HPDE6-E6E7 (cell line): Measurements from ENCODE around the gene ABHD17A.

Experiments
- DNase-seq: peaks from one replicate; pipeline ENCODE4 v3.0.0; 2011; ENCODE audit warnings: missing footprints; ENCODE audit errors: extremely low spot score

ABHD17A gene

DNA sequence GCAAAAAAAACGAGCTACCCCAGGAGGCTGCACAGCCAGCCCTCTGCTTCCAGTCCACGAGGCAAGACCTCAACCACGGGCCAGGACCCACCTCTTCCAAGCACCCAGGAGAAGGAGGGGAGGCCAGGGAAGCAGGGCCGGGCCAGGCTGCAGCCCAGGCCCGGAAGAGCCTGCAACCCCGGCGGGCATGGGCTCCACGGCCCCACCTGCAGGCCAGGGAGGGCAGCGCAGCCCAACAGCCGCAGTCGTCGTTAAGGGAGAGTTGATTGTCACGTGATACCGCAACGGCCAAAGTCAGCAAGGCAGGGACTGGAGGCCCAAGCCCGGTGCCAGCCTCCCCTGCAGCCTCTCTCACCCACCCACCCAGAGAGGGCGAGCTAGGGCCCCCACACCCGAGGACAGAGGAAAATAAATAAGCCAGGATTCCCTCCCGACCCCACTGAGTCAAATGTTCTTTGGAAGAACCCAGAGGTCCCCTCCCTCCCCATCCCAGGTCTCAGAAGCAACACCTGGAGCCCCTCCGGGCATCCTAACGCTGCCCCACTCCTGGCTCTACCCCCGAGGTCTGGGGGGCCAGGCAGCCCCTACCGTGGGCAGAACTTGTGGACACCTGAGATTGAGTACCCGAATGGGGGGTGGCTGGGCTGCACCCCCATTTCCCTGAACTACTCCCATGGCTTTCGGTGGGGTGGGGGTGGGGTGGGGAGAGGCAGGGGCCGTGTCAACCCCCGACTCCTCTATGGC is 31.8 kb downstream of the ABHD17A start:
- peak; percentile 73 for DNase-seq

DNA sequence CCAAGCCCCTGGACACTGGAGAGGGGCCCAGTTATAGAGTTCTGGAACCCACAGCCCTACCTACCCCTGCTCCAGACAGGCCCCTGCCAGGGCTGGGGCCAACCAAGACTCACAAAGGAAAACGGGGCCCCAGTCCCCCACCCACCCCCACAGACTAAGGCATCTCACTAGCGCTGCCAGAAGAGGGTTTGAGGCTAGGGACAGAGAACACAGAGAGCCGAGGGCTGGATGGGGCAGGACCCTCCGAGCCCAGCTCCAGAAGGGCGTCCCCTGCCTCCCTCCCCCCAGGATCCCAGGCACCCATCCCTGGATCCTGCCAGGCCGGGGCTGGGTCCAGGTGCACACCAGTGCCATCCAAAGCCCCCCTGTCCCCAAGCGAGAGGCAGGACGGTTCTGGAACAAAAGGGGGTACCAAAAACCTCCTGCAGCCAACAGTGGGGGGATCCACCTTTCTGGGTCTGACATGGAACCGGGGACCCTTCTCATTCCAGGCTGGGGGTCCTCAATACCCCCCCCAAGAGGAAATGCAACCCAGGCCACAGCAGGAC is 32.6 kb downstream of the ABHD17A start:
- no peak for DNase-seq

DNA sequence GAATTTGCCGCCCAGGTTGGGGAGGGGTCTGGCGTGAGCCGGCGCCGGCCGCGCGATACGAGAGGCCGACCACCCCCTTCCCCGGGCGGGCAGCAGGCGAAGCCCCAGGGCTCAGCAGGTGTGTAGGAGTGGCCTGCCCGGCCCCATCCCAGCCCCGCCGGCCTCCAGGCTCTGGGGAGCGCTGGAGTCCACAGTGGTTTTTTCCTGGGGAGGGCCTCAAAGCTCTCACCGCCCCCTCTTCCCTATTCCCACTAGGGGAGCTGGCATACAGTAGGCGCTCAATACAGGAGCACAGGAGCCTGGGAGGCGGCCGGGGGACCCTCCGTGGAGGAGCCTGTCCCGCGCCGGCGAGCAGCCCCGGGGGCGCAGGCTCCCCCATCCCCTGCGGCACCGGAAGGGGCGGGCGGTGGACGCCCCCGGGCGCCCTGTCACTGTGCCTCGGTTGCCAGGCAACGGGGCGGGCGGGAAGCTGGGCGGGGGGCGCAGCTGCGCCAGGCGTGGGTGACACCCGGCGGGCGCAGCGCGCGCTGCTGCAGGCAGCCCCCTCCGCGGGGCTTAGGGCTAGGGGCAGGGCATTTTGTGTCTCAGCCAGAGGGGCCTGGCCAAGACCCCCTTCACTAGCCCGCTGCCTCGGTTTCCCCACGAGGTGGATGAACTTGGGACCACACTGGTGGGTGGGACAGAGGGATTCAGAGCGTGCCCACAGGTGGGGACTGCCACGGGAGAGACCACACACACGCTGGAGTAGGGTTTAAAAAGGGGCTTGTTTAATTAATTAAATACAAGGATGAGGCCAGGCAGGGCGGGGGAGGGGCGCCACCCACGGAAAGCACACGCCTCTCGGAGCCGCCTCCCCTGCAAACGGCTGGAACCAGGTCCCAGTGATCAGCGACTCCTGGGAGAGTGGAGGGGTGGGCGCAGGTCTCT is 33.4 kb downstream of the ABHD17A start:
- DNase-seq = no peak

DNA sequence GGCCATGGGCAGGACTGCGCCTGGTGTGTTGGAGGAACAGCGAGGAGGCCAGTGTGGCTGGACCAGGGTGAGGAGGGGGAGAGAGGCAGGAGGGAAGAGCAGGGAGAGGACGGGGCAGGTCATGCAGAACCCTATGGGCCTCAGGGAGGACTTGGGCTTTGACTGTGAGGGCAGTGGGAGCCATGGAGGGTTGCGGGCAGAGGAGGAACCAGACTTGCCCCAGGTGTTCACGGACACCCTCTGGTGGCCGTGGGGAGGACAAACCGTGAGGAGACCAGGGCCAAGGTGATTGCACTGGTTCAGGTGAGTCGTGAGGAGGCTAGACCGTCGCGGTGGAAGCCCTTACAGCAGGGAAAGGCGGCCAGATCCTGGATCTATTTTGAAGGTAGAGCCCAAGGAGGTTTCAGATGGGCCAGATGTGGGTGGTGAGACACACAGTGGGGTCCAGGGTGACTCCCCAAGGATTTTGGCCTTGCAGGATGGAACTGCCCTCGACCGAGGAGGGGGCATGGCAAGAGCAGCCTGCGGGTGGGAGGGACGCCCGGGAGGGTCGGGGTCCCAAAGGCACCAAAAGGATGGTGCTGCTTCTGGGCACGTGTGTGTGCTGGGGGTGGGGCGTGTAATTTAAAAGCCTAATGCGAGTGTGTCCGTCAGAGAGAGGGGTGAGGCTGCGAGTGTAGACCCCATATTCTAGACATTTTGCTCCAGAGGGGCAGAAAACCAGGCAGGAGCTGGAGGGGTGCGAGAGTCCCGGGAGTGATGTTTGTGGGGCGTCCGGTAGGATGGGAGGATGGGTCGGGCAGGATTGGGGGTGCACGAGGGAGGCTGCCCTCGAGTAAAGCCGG is 34.3 kb downstream of the ABHD17A start:
- DNase-seq = no peak

DNA sequence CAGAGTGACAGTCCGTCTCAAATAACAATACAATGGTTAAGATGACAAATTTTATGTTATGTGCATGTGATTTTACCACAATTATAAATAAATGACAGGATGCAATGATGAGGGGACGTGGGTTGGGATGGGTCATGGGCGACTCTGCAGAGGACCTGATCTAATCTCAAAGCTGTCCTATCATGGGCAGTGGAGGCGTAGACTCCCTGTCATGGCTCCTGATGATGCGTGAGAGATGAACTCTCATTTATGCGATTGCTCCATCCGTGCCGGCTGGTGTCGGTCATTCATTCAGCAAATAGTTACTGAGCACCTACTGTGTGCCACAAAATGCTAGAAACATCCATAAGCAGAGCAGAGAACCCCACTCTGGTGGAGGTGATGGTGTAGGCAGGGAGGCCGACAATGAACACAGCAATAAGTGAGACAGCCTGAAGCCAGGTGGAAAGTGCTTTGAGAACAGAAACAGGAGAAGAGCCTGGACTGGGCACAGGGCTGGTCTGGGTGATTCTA is 35.4 kb downstream of the ABHD17A start:
- no peak for DNase-seq

DNA sequence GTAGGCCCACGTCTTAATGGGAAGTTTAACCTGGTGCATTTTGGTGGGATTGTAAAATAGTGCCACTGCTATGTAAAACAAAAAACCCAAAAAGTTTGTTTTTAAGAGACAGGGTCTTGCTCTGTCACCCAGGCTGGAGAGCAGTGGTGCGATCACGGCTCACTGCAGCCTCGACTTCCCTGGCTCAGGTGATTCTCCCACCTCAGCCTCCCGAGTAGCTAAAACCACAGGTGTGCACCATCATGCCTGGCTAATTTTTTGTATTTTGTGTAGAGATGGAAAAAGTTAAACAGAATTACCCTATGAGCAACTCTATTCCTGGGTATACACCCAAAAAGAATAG is 36.2 kb downstream of the ABHD17A start:
- no peak for DNase-seq

DNA sequence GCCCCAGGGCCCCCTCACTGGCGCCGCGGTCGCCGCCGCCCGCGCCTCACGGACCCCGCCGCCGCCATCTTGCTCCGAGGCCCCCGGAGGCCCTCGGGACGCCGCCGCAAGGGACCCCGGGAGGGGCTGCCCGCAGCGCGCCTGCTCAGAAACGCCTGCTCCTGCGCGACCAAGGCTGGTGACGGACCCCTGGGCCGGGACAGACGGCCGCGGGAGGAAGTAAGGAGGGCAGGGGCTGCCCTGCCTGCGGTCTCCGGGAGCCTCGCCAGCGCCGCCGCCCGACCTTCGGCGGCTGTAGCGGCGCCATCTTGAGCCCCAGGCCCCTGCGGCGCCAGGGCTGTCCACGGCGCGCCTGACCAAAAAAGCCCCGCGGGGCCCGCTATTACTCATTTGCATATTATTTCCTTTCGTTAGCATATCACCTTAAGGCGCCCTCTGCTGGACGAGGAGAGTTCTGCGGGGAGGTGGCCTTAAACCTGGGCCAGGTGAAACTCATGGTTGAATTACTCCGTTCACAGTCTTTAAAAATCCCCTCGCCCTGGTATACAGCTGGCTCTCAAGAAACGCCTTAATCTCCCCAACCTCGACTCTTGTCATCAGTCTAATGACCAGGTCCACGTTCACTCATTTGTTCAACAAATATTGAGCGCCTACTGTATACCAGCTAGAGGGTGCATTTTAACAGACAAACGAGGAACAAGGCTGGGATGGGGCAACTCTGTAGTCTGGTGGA is 36.7 kb downstream of the ABHD17A start, which contains the start of gene REXO1:
Gene REXO1, minus strand, starts transcription at position 85 of the 733 bp plus-strand sequence. CDS start 125 bp downstream, outside the sequence.
- DNase-seq = peak; percentile 75

DNA sequence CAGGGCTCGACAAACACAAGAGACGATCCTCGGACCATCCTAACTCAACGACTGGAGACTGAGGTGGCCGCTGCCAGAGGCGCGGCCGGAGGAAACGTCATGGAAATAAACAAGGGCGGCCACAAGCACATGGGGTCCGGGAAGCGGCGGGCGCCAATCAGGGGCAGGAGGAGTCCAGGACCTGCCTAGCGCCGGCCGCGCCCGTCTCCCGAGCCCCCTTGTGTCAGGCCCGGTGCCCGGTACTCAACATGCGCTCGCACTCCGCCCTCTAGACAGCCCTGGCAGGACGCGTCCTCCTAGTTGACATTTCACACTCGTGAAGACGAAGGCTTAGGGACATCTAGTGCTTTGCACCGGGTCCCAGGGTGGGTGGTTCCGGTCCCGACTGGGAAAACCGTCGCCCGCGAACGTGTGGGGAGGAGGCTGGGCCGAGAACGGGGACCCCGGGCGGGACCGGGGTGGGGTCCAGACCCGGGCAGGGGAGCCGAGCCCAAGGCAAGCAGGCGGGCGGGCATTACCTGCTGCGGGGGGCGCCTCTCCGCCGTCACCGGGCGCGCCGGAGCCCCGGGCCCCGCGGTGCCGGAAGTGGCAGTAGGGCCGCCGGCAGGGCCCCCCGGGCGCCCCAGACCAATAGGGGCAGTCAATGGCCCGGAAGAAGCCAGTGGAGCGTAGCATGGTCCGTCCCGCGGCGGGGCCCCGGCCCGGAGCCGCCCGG is 37.5 kb downstream of the ABHD17A start:
- no peak for DNase-seq

DNA sequence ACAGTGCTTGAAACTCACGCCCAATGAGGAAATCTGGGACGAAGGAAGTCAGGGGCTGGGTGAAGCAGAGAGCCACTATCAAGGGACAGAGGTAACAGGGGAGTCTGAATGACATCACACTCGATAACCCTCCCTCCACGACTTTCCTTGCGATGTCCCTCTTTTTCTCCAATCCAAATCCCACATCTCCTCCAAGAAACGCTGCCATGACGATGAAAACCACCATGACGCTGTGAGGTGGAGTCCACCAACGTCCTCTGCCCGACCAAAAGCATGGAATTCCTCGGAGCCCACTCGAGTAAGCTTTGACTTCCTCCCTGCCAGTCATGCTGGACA is 38.0 kb downstream of the ABHD17A start:
- no peak for DNase-seq

DNA sequence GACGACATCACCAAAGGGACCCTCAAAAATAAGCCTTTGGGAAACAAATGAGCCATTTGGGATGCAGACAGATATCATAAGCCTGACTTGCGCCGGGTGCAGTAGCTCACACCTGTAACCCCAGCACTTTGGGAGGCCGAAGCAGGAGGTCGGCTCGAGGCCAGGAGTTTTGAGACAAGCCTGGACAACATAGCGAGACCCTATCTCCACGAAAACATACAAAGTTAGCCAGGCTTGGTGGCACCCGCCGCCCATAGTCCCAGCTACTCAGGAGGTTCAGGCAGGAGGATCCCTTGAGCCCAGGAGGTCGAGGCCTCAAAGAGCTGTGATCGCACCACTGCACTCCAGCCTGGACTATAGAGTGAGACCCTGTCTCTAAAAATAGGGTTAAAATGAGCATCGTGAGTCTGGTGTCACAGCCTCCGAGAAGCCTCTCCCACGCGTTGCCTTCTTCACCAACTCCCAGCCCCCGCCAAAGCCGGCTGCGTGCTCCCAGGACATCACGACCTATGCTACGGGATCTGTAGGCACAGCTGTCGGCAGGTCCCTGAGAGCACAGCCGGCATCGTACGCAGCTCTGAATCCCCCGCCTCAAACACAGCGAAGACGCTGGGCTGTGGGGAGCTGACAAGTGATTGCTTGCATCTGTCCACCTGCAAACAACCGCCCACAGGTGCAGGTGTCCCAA is 38.6 kb downstream of the ABHD17A start:
- no peak for DNase-seq

DNA sequence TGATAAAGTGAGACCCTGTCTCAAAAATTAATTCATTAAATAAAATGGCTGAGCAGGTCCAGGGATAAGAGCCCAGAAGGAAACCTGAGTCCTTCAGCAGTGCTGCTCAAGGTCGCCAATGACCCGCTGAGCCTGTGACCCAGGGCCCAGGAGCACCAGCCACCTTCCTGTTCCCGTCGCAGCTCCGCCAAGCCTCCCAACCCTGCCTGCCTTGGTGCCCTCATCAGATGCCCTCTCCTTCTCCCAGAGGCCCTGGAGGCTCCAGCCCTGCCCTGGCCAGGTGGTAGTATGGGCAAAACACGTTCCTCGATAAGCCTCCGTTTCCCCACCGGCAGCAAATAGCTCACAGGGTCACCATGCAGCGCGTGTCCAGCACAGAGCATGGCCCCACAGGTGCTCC is 39.7 kb downstream of the ABHD17A start:
- no peak for DNase-seq

DNA sequence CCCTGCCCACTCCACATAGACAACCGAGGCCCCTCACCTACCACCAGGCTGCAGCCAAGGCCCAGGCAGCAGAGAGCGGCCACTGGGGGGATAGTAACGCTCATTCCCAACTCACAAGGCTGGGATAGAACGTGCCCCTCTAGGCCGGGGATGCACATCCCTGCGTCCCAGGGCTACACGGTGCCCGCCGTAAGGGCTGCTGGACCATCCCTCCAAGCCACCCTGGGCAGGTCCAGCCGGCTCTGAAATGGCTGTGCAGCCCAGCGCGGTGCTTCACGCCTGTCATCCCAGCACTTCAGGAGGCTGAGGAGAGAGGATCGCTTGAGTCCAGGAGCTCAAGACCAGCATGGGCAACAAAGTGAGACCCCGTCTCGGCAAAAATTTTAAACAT is 40.2 kb downstream of the ABHD17A start:
- no peak for DNase-seq

DNA sequence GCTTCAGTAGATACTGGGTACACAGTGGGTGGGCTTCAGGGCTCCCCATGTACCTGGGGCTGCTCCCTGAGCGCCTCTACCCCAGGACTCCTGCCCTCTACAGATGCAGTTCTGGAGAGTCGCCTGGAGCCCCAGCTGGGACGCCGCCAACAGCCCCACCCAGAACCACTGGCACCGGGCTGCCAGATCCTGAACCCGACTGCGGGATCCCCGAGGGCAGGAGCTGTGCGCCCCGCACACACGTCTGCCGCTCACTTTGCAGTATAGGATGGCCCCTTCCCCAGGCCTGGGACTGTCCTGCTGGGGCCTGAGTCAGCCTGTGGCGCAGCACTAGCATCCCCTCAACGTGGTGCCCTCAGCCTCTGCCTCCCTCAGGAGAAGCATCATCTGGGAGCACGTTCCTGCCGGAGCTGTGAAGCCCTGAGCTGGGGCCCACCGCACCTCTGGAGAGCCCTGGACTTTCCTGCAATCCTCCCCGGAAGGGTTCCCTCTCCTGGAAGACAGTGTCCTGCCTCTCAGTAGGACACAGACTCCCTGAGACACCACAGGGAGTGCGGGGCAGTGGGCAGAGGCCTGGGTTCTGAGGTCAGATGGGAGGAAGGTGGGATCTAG is 40.7 kb downstream of the ABHD17A start:
- no peak for DNase-seq

DNA sequence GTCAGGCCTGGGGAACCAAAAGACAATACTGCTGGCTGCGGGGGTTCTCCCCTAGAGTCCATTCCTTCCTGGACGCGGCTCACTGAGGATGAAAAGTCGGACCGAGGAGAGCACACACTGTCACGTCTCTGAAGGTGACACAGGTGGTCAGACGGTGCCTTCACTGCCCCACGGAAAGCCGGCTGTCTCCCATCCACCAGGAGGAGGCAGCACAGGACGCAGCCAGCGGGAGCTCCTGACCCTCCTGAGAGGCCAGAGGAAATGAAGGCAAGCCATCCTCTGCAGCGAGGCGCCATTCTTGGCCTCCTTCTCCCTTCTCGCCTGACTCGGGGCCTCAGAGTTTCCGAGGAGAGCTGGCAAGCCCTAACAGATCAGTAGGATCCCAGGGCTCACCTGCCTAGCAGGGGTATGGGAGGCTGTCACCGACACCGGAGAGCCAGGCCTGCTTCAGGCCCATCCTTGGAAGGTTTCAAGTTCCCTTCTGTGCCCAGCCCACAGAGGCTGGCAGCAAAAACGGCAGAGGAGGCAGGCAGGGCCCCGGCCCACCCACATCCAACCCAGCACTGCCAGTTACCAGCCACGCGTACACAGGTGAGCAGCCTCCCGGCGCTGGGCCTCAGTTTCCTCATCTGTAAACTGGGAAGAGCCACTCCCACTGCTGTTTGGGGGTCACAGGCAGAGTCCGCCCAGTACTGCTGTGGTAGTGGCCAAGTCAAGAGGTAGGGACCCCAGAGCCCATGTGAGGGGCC is 41.5 kb downstream of the ABHD17A start:
- no peak for DNase-seq

DNA sequence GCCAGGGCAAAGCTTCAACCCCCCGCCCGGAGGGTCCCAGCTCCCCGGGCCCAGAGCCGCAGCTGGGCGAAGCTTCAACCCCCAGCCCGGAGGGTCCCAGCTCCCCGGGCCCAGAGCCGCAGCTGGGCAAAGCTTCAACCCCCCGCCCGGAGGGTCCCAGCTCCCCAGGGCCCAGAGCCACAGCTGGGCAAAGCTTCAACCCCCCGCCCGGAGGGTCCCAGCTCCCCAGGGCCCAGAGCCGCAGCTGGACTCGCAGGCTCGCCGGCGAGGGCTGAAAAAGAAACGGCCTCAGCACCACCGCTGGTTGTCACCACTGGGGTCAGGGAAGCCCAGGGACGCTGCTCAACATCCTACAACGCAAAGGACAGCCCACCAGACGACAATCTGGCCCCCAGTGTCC is 42.2 kb downstream of the ABHD17A start:
- no peak for DNase-seq

DNA sequence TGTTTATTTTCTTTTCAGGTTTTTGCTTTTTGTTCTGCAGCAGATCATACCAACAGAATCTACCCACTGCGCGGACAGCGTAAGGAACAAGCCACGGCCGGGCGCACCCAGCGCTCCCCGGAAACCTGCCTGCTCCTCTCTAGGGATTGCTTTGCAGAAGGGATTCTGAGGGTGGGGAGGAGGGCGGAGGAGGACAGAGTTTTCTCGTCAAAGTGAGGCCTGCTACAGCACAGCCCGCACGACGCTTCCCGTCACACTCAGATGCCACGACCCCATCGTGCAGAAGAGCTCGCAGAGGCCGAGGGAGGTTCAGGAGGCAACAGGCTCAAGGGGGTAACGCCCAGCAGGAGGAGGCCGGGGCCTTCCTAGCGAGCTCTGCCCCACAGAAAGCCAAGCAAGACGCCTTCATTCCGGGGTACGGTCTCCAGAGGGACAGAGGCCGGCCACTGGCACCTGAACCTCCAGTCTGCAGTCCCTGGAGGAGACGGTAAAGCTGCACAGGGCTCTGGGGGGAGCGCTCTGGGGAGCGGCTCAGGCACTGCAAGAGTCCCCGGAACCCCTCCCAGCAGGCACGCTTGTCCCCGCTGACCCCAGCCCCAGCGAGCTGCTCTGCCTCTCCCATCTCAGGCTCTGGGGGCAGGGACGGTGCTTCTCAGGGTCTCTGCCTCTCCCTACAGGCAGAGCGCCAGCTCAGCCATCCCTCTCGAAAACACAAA is 43.9 kb downstream of the ABHD17A start:
- no peak for DNase-seq

DNA sequence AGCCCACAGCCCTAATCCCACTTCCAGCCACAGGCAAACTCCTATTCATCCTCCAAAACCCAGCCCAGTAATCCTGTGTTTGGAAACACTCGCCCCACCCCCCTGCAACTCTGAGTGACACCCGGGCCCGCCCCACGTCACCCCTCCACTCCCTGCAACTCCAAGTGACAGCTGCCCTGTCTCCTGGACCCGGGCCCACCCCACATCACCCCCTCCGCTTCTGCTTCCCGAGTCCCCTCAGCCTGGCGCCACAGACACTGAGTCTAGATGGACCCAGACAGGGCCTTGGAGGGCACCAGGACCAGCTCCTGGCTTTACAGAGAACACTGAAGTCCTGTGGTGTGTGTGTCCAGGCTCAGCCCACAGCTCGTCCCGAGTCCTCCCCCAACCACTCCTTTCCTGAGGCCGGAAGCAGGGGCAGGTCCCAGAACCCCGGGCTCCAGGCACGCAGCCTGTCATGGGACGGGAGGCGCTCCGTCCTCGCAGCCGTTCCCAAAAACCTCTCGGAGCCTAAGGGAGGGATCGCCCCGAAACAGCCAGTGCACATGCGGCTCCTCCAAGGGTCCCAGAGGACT is 44.7 kb downstream of the ABHD17A start:
- DNase-seq = no peak
